GM13977 (cell line): ENCODE data around the gene KRCC1.
A peak's percentile ranks its signal among the peaks of the same experiment; 100 is the strongest.

Experiments
- DNase-seq: peaks from one replicate; pipeline ENCODE4 v3.0.0; 2012; ENCODE audit warnings: low spot score
- in situ Hi-C: fragments of 300-500 bp; cut with MboI; formaldehyde crosslinking; loops from one replicate; pipeline ENCODE4 v1.12.0; 2022; ENCODE audit warnings: low sequenced_read_pairs, low pct_unique_long_range_greater_than_20kb, mixed read lengths, inconsistent platforms; ENCODE audit not compliant: unreplicated experiment
- TF ChIP-seq, protein P1 (sequence below): IDR thresholded peaks from 2 replicates; pipeline ENCODE4 v1.5.1; 2012; ENCODE audit warnings: mild to moderate bottlenecking, control low read depth; ENCODE audit not compliant: insufficient read depth; ENCODE audit errors: extremely low read depth, missing control alignments

KRCC1 gene

DNA sequence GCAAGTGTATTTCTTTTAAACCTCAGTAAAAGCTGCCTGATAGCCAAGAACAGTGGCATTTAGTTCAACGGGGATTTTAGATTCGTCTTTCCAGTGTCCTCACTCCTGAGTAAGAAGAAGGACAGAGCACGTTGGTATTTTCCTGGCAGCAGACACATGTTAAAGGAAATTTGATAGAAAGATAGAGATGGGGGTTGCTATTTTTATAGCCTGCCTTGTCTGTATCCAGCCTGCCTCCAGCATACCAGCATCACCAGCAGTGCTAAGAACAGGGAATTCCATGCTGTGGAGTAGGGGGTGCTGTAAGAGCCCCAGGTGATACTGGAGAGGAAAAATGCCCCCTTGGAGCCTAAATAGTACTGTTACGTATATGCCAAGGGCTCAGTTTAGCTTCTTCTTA lies 11.0 kb upstream of the KRCC1 start:
- no peak for DNase-seq
- TF ChIP-seq, protein P1, sequence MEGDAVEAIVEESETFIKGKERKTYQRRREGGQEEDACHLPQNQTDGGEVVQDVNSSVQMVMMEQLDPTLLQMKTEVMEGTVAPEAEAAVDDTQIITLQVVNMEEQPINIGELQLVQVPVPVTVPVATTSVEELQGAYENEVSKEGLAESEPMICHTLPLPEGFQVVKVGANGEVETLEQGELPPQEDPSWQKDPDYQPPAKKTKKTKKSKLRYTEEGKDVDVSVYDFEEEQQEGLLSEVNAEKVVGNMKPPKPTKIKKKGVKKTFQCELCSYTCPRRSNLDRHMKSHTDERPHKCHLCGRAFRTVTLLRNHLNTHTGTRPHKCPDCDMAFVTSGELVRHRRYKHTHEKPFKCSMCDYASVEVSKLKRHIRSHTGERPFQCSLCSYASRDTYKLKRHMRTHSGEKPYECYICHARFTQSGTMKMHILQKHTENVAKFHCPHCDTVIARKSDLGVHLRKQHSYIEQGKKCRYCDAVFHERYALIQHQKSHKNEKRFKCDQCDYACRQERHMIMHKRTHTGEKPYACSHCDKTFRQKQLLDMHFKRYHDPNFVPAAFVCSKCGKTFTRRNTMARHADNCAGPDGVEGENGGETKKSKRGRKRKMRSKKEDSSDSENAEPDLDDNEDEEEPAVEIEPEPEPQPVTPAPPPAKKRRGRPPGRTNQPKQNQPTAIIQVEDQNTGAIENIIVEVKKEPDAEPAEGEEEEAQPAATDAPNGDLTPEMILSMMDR, result no peak
- in situ Hi-C loops, result loop anchor here (10.0 kb wide), 1 partner anchor 98 kb away; no protein-coding TSS in a partner anchor

DNA sequence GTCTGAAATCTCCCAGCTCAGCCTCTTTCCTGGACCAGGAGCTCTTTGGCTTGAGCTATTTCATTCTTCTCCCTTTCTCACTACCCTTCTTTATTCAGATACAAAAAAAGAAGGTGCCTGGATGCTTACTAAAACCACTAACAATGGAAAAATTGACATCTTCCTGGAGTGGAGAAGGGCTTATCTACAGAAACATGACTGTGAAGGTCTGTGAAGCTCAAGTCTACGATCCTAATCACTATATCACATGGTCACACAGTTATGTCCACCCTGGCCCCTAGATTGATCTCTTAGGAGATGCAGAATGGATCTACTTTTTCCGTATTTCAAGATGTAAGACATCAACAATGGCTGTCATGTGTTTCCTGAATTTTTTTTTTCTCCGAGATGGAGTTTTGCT lies 5.7 kb upstream of the KRCC1 start:
- TF ChIP-seq, protein P1, result no peak
- no peak for DNase-seq
- in situ Hi-C loops, result loop anchor here (10.0 kb wide), 1 partner anchor 104 kb away; no protein-coding TSS in a partner anchor

- in situ Hi-C loops, result loop anchor here (10.0 kb wide), 1 partner anchor 104 kb away; no protein-coding TSS in a partner anchor
- DNase-seq, result no peak
- TF ChIP-seq, protein P1, result no peak
Observed at GRCh38 chr2:88060907-88061275, 5.3 kb upstream of the KRCC1 start.

DNA sequence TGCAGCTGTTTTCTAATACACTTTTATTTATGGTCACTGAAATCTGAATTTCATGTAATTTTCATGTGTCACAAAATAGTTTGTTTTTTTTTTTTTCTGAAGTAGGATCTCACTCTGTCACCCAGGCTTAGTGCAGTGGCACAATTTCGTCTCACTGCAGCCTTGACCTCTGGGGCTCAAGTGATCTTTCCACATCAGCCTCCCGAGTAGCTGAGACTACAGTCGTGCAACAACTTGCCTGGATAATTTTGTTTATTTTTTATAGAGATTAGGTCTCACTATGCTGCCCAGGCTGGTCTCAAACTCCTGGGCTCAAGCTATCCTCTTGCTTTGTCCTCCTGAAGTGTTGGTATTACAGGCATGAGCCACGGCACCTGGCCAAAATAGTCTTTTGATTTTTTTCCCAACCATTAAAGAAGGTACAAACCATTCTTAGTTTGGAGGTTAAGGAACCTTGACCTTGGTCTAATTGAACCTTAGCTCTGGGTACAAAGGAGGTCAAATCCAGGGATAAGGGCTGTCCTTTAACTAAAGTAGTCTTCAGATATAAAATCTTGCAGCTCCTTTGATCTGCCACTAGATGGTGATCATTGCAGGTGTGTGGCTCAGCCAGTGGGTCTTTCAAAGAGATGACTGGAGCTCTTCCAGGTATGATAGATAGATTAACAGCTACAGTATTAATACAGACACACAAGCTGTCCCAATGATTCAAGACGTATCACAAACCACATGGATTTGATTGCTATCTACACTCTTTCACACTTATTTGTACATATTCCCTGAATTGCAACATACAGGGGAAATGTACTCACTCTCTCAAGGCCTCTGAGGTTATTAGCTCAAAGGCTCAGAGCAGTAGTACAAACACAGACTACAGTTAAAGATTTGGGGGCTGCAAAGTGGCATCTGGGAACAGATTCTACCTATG lies 4.7 kb upstream of the KRCC1 start:
- peak; percentile 76 for DNase-seq
- in situ Hi-C loops, result loop anchor here (10.0 kb wide), 1 partner anchor 105 kb away; no protein-coding TSS in a partner anchor
- TF ChIP-seq, protein P1, result peak; percentile 79

- no peak for DNase-seq
- in situ Hi-C loops, result no loop called here
- TF ChIP-seq, protein P1, result no peak
Observed at GRCh38 chr2:88058191-88058590, 2.6 kb upstream of the KRCC1 start.

DNA sequence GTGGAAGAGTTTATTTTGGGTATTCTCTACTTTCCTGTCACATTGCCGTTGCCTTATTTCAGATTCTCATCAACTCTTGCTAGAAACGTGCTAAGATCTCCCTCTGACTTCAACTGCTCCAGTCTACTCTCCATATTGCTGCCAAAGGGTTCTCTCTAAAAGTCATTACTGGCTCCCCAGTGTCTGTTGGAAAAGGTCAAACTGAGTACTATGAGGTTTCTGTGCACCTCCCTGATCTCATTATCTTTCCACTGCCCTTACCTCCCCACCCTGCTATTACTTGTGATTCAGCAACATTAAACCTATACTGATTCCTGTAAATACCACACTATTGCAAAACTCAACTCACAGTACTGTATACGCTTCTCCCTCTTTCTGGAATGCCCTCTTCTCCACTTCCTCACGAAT lies 1.9 kb upstream of the KRCC1 start:
- TF ChIP-seq, protein P1, result no peak
- no peak for DNase-seq
- in situ Hi-C loops, result no loop called here
